ENCODE results near the gene COPS6. TPM values are rescaled to one million over a fixed set of nuclear protein-coding genes. Genes with fewer than 3 reads are reported as not detected.

Gene COPS6
- total RNA-seq, 2 donors from 2014 or later, result 15.8 to 16.1 TPM

GRCh38 chr7:100049441-100050291, 39.1 kb upstream of the COPS6 start, which contains the start of gene ZSCAN21:
Gene ZSCAN21 (plus strand): TSS chr7:100049774. CDS start chr7:100057007, 7,233 bp downstream.
- intact Hi-C loops (cut with DNase I), result loop anchor here (5.0 kb wide), 1 partner anchor 57 kb away; no protein-coding TSS in a partner anchor
- Histone ChIP-seq H3K36me3 (replicated peaks in 1 of 2; ENCODE audit: insufficient read depth in 1 of 2, low read depth in 2 of 2) (no peaks in the 10 kb centered on the region), H3K27me3 (no peaks in the 10 kb centered on the region), H3K9me3 (no peaks in the 10 kb centered on the region), H3K4me3 (peak within 1 kb of the TSS; percentile 72 to 92), H3K4me1 (peaks cover 27% of the 10 kb centered on the region), H3K27ac (peak within 1 kb of the TSS; percentile 85 to 98 (median 94))
- ATAC-seq (peak; percentile 86), DNase-seq (peak; percentile 81 to 85 (median 84))
- peak in 2 of 7 experiments; percentile 7 to 17 for TF ChIP-seq CTCF (IDR thresholded peaks at IDR 0.05)
- peak; percentile 66 to 93 (median 92) for TF ChIP-seq POLR2A (IDR thresholded peaks at IDR 0.05)
- 0 to 1% methylated on average over 15 to 46 of the region's 47 CpGs for WGBS, 2 donors

GRCh38 chr7:100051611-100052010, 37.2 kb upstream of the COPS6 start:
- DNase-seq (no peak), ATAC-seq (no peak)
- H3K4me3 ChIP-seq, result no peak overlapping the region
- peaks cover 27% of the 10 kb centered on the region for H3K4me1 ChIP-seq
- no peaks in the 10 kb centered on the region for H3K9me3 ChIP-seq
- no peak overlapping the region for H3K27ac ChIP-seq
- no peaks in the 10 kb centered on the region for H3K27me3 ChIP-seq
- intact Hi-C loops (cut with DNase I), result loop anchor here (5.0 kb wide), 1 partner anchor 59 kb away; no protein-coding TSS in a partner anchor
- no peaks in the 10 kb centered on the region for H3K36me3 ChIP-seq (replicated peaks in 1 of 2; ENCODE audit: insufficient read depth in 1 of 2, low read depth in 2 of 2)
- no peak for TF ChIP-seq POLR2A (IDR thresholded peaks at IDR 0.05)
- TF ChIP-seq CTCF (IDR thresholded peaks at IDR 0.05), result no peak
- 63 to 68% methylated on average over 3 of the region's 3 CpGs for WGBS, 2 donors

DNA sequence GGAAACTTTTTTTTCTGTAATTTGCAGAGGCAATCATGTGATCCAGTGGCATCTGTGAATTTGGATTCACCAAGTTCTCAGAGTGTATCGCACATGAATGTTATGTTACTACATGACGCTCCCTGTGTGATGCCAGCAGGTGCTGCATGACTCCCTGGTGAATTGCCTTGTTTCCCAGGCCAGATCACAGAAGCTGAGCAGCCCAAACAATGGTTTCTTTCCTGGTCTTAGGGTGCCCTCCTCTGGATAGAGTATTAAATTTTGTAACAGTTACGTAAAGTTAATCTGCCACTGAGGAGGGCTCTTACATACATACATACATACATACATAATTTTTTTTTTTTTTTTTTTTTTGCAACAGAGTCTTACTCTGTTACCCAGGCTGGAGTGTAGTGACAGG, 35.6 kb upstream of the COPS6 start:
- peaks cover 5 to 6% of the 10 kb centered on the region in 2 donors for H3K36me3 ChIP-seq (replicated peaks in 1 of 2; ENCODE audit: insufficient read depth in 1 of 2, low read depth in 2 of 2)
- WGBS, 2 donors, result 7 to 14% methylated on average over 3 of the region's 3 CpGs
- TF ChIP-seq POLR2A (IDR thresholded peaks at IDR 0.05) (no peak), CTCF (IDR thresholded peaks at IDR 0.05) (peak in 6 of 7 experiments; percentile 22 to 85 (median 78))
- intact Hi-C loops (cut with DNase I), result loop anchor here (5.0 kb wide), 1 partner anchor 61 kb away; no protein-coding TSS in a partner anchor
- peaks cover 27% of the 10 kb centered on the region for H3K4me1 ChIP-seq
- H3K9me3 ChIP-seq, result no peaks in the 10 kb centered on the region
- DNase-seq (peak; percentile 71 to 87 (median 80)), ATAC-seq (peak; percentile 84)
- H3K4me3 ChIP-seq, result no peak overlapping the region
- H3K27ac ChIP-seq, result peak overlapping the region in 2 of 4 donors; percentile 23 to 61
- no peaks in the 10 kb centered on the region for H3K27me3 ChIP-seq

DNA sequence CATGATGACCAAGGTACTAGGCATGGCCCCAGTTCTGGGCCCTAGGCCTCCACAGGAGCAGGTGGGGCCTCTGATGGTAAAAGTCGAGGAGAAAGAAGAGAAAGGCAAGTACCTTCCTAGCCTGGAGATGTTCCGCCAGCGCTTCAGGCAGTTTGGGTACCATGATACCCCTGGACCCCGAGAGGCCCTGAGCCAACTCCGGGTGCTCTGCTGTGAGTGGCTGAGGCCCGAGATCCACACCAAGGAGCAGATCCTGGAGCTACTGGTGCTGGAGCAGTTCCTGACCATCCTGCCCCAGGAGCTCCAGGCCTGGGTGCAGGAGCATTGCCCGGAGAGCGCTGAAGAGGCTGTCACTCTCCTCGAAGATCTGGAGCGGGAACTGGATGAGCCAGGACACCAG, 31.8 kb upstream of the COPS6 start:
- H3K9me3 ChIP-seq, result no peaks in the 10 kb centered on the region
- peaks cover 5% of the 10 kb centered on the region for H3K4me1 ChIP-seq
- no peak overlapping the region for H3K27ac ChIP-seq
- H3K4me3 ChIP-seq, result no peak overlapping the region
- DNase-seq (no peak), ATAC-seq (no peak)
- H3K27me3 ChIP-seq, result no peaks in the 10 kb centered on the region
- WGBS, 2 donors, result 84 to 88% methylated on average over 4 to 10 of the region's 10 CpGs
- TF ChIP-seq POLR2A (IDR thresholded peaks at IDR 0.05), result no peak
- TF ChIP-seq CTCF (IDR thresholded peaks at IDR 0.05), result no peak
- H3K36me3 ChIP-seq (replicated peaks in 1 of 2; ENCODE audit: insufficient read depth in 1 of 2, low read depth in 2 of 2), result peaks cover 5 to 6% of the 10 kb centered on the region in 2 donors
- intact Hi-C loops (cut with DNase I), result no loop called here
